Stimulated activated CD8-positive, alpha-beta memory T cell treated with anti-CD3 and anti-CD28 coated beads, Interleukin-15, amount 100 ng/mL, for 24 hours (primary cell): ENCODE results near the gene NODAL.
"Not testable (repeated sequence)": the region's sequence is repeated elsewhere in the genome, so short reads cannot be mapped to it uniquely, and the experiment has no call there.

Experiments
- DNase-seq: peaks from one replicate; pipeline ENCODE4 v3.0.0-alpha.2; 2020; ENCODE audit warnings: low read depth

NODAL gene

GRCh38 chr10:70441161-70441894, at the start of gene NODAL:
TSS of gene NODAL (minus strand) at chr10:70441681. CDS start at chr10:70441667, 14 bp downstream.
- no peak for DNase-seq

- no peak for DNase-seq
Observed at GRCh38 chr10:70490142-70490541, 48.7 kb upstream of the NODAL start.

- DNase-seq, result no peak
Observed at GRCh38 chr10:70487824-70488223, 46.3 kb upstream of the NODAL start.

GRCh38 chr10:70483872-70484271, 42.4 kb upstream of the NODAL start:
- DNase-seq, result not testable (repeated sequence)

GRCh38 chr10:70482982-70483760, 41.7 kb upstream of the NODAL start:
- no peak for DNase-seq

GRCh38 chr10:70481831-70482530, 40.5 kb upstream of the NODAL start:
- DNase-seq, result no peak

- no peak for DNase-seq
Observed at GRCh38 chr10:70481105-70481504, 39.6 kb upstream of the NODAL start.

GRCh38 chr10:70480239-70480861, 38.9 kb upstream of the NODAL start:
- no peak for DNase-seq

- DNase-seq, result no peak
Observed at GRCh38 chr10:70479626-70480238, 38.3 kb upstream of the NODAL start.

- DNase-seq, result no peak
Observed at GRCh38 chr10:70479165-70479581, 37.7 kb upstream of the NODAL start.

GRCh38 chr10:70478191-70479164, 37.0 kb upstream of the NODAL start, which contains the start of gene PALD1:
TSS of gene PALD1 (plus strand) at chr10:70478767. CDS start at chr10:70525952, 47,185 bp downstream.
- DNase-seq, result no peak

- peak; percentile 26 for DNase-seq
Observed at GRCh38 chr10:70477661-70478162, 36.2 kb upstream of the NODAL start.

- DNase-seq, result no peak
Observed at GRCh38 chr10:70476249-70477035, 35.0 kb upstream of the NODAL start.

- no peak for DNase-seq
Observed at GRCh38 chr10:70475661-70476060, 34.2 kb upstream of the NODAL start.

- no peak for DNase-seq
Observed at GRCh38 chr10:70474780-70475179, 33.3 kb upstream of the NODAL start.

GRCh38 chr10:70472799-70473454, 31.4 kb upstream of the NODAL start:
- no peak for DNase-seq

- DNase-seq, result no peak
Observed at GRCh38 chr10:70466951-70467350, 25.5 kb upstream of the NODAL start.

GRCh38 chr10:70465832-70466231, 24.4 kb upstream of the NODAL start:
- DNase-seq, result no peak

GRCh38 chr10:70465278-70465677, 23.8 kb upstream of the NODAL start:
- DNase-seq, result no peak
